GM12878 (cell line): ENCODE data around the gene CORO2B. TPM values are rescaled to one million over a fixed set of nuclear protein-coding genes. Genes with fewer than 3 reads are reported as not detected.

Experiments used
- ATAC-seq: fragments of 200-7000 bp; cut with Tn5 transposase; 3 replicates; pipeline ENCODE4 v1.9.1; 2020; ENCODE audit warnings: mild to moderate bottlenecking, moderate library complexity
- BruUV-seq: library from RNA; stranded (reverse); fragments of 400-500 nt; replicated peaks from 2 replicates; lab custom pipeline; 2021; lab: Mats Ljungman, UMichigan
- CTCF ChIA-PET: fragments of 300-600 bp; sonication (Branson Sonifier 250); formaldehyde crosslinking; extraction: SDS; loops from one replicate; lab custom pipeline; 2021; ENCODE audit warnings: inconsistent platforms; lab: Yijun Ruan, JAX
- POLR2A ChIA-PET: fragments of 350-600 bp; formaldehyde crosslinking; extraction: SDS; loops from one replicate; lab custom pipeline; 2021; ENCODE audit warnings: inconsistent platforms; lab: Charles Lee
- RAD21 ChIA-PET: fragments of 300-600 bp; sonication (Branson Sonifier 250); formaldehyde crosslinking; loops from one replicate; lab custom pipeline; 2023; ENCODE audit warnings: antibody characterized with exemption; ENCODE audit not compliant: unreplicated experiment; lab: Charles Lee
- SMC1A ChIA-PET: fragments of 300-600 bp; sonication (Branson Sonifier 250); formaldehyde crosslinking; loops from one replicate; lab custom pipeline; 2023; ENCODE audit not compliant: unreplicated experiment, uncharacterized antibody; lab: Charles Lee
- DNase-seq: peaks from one replicate; pipeline ENCODE4 v3.0.0-alpha.2; 2011; ENCODE audit warnings: low read depth, low spot score
- FAIRE-seq: peaks from 3 replicates; lab custom pipeline; 2011; peaks lifted over from hg19 to GRCh38; lab: Jason Lieb, UNC
- H2AFZ ChIP-seq: 2 replicates; pipeline ENCODE4 v1.6.0; 2011; ENCODE audit warnings: low read depth, low read length, control low read depth; ENCODE audit not compliant: control insufficient read depth
- H3K27ac ChIP-seq: 2 replicates; pipeline ENCODE4 v1.5.1; 2011; ENCODE audit warnings: control low read depth; ENCODE audit not compliant: control insufficient read depth, insufficient read depth
- H3K27me3 ChIP-seq, 2 experiments: replicated peaks in 1 of 2; 2 replicates each; pipeline versions ENCODE4 v1.6.0 to v1.6.1; 2011; ENCODE audit warnings: low read length in 1 of 2; ENCODE audit not compliant: control insufficient read depth in 2 of 2, insufficient read depth in 2 of 2
- H3K36me3 ChIP-seq, 2 experiments: 2 replicates each; pipeline ENCODE4 v1.5.1; 2011; ENCODE audit warnings: low read length in 1 of 2; ENCODE audit not compliant: control insufficient read depth in 2 of 2, insufficient read depth in 2 of 2
- H3K4me1 ChIP-seq: 2 replicates; pipeline ENCODE4 v1.6.1; 2011; ENCODE audit warnings: mild to moderate bottlenecking, low read length, moderate library complexity, mixed read lengths; ENCODE audit not compliant: control insufficient read depth, insufficient read depth
- H3K4me2 ChIP-seq: 2 replicates; pipeline ENCODE4 v1.6.0; 2011; ENCODE audit warnings: control low read depth; ENCODE audit not compliant: control insufficient read depth, insufficient read depth
- H3K4me3 ChIP-seq: fragments of 200-600 bp; sonication (generic); 2 replicates; pipeline ENCODE4 v1.5.1; 2016
- H3K79me2 ChIP-seq: 2 replicates; pipeline ENCODE4 v1.6.0; 2011; ENCODE audit warnings: low read length; ENCODE audit not compliant: control insufficient read depth, insufficient read depth
- H3K9ac ChIP-seq: 2 replicates; pipeline ENCODE4 v1.8.0; 2011; ENCODE audit warnings: low read length, control low read depth, mixed read lengths; ENCODE audit not compliant: control insufficient read depth, insufficient read depth
- H3K9me3 ChIP-seq: replicated peaks from 3 replicates; pipeline ENCODE4 v1.5.1; 2011; ENCODE audit warnings: mild to moderate bottlenecking, low read length; ENCODE audit not compliant: control insufficient read depth, insufficient read depth
- H4K20me1 ChIP-seq: 2 replicates; pipeline ENCODE4 v1.6.0; 2011; ENCODE audit not compliant: control insufficient read depth, insufficient read depth
- BMI1 ChIP-seq: fragments of 450-650 bp; IDR thresholded peaks from 2 replicates; pipeline ENCODE4 v1.6.1; 2016; ENCODE audit warnings: mild to moderate bottlenecking, moderate library complexity, borderline replicate concordance
- CHD1 ChIP-seq: IDR thresholded peaks from 2 replicates; pipeline ENCODE4 v1.6.1; 2012; ENCODE audit warnings: low read depth, low read length, improper control_type of control experiment
- JUNB ChIP-seq: IDR thresholded peaks from 2 replicates; pipeline ENCODE4 v1.6.1; 2016; ENCODE audit warnings: antibody characterized with exemption, mild to moderate bottlenecking
- RFX5 ChIP-seq: IDR thresholded peaks from 2 replicates; pipeline ENCODE4 v1.6.1; 2011; ENCODE audit warnings: low read depth, low read length, improper control_type of control experiment
- SREBF2 ChIP-seq: IDR thresholded peaks from 2 replicates; pipeline ENCODE4 v1.6.1; 2012; ENCODE audit warnings: mild to moderate bottlenecking, low read length
- STAT3 ChIP-seq: IDR thresholded peaks from 2 replicates; pipeline ENCODE4 v1.6.1; 2011; ENCODE audit warnings: low read depth, low read length, improper control_type of control experiment
- TAF1 ChIP-seq: IDR thresholded peaks from 2 replicates; pipeline ENCODE4 v1.6.1; 2011; ENCODE audit warnings: mild to moderate bottlenecking, low read depth, low read length, borderline replicate concordance
- ZNF274 ChIP-seq: IDR thresholded peaks from one replicate; pipeline ENCODE4 v1.8.0; 2011; ENCODE audit not compliant: insufficient read length, insufficient read depth
- WGBS: methylation state at CpG from one replicate; pipeline ENCODE4 v1.1.6; 2016; ENCODE audit warnings: low lambda C conversion rate; ENCODE audit not compliant: insufficient replicate concordance, insufficient coverage; ENCODE audit errors: missing lambda C conversion rate; 5-methylcytosine and 5-hydroxymethylcytosine counted together
- in situ Hi-C: fragments of 300-500 bp; cut with MboI; formaldehyde crosslinking; loops from 9 replicates; pipeline ENCODE4 v1.14.3; 2018; ENCODE audit warnings: mixed read lengths
- intact Hi-C: fragments of 100-400 bp; cut with micrococcal nuclease; formaldehyde crosslinking; loops from one replicate; pipeline ENCODE4 v1.14.2; 2022; ENCODE audit not compliant: unreplicated experiment
- polyA plus RNA-seq, 11 experiments: library from polyadenylated mRNA; depleted of rRNA in 4 of 11; unstranded in 6 of 11; stranded (reverse) in 5 of 11; fragments of >200 nt; fragmentation: Nextera tagmentation in 4 of 11; fragmentation: Illumina TruSeq in 1 of 11; extraction: Ambion mirVana in 4 of 11; extraction: Trizol in 1 of 11; gene quantifications; 1 replicate in 1 of 11; 2 replicates in 10 of 11; pipeline versions ENCODE4 v1.2.1 to v1.2.3, GENCODE V29; 2011 to 2016; ENCODE audit warnings: inconsistent platforms in 2 of 11, missing spikeins in 2 of 11, low read depth in 1 of 11
- total RNA-seq, 4 experiments: library from RNA; depleted of rRNA in 3 of 4; stranded (reverse); fragments of >200 nt in 3 of 4; fragmentation: Illumina TruSeq in 1 of 4; extraction: Trizol in 1 of 4; gene quantifications; 2 replicates each; pipeline versions ENCODE4 v1.2.1 to v1.2.3, GENCODE V29; 2013 to 2021
- TF ChIP-seq, protein P1 (sequence below): IDR thresholded peaks from 2 replicates; pipeline ENCODE4 v1.6.1; 2011; ENCODE audit warnings: low read depth, mild to moderate bottlenecking, low read length, moderate library complexity, borderline replicate concordance; ENCODE audit errors: extremely low read depth
- TF ChIP-seq, protein P2 (sequence below): IDR thresholded peaks from 2 replicates; pipeline ENCODE4 v1.6.1; 2011; ENCODE audit warnings: borderline replicate concordance, low read depth, mild to moderate bottlenecking, moderate library complexity, low read length; ENCODE audit not compliant: insufficient read depth, poor library complexity, severe bottlenecking
- TF ChIP-seq, protein P3 (sequence below): IDR thresholded peaks from 2 replicates; pipeline ENCODE4 v1.6.1; 2012; ENCODE audit warnings: low read depth, low read length, improper control_type of control experiment

Gene CORO2B
- total and polyA plus RNA-seq, 10 of the 15 experiments (the other 5 are each of a cell fraction or from before 2014, with no cell fraction given), result 0.05 to 0.73 (median 0.13) TPM; not detected in 4

DNA sequence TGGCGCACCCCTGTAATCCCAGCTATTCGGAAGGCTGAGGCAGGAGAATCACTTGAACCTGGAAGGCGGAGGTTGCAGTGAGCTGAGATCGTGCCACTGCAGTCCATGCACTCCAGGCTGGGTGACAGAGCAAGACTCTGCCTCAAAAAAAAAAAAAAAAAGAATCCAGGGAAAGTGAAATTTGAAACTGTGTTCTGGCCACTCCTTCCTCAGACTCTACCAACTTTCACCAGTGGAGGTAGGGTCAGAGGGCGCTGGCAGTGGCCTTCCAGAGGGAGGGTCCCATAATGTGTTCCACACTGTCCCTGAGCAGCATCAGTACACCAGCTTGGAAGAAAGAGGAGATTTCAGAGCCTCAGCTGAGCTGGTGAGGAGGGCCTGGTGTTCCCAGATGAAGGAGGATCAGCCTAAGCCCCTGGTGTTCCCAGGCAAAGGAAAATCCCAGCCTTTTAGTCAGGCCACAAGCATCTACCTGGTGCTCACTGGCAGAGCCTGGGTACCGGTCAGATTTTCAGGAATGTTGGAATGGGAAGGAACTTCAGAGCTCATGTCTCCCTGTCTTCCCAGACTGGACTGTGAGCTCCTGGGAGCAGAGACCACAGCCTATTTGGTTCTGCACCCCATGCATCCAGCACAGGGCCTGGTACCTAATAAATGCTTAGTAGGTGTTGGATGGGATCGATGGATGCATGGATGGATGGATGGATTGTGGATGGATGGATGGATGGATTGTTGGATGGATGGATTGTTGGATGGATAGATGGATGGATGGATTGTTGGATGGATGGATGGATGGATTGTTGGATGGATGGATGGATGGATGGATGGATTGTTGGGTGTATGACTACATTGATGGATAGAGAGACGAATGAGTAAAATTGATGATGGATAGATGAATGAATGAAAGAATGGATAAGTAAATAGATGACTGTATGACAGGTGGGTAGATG, 117.9 kb downstream of the CORO2B start (continued):
- TF ChIP-seq, protein P1, sequence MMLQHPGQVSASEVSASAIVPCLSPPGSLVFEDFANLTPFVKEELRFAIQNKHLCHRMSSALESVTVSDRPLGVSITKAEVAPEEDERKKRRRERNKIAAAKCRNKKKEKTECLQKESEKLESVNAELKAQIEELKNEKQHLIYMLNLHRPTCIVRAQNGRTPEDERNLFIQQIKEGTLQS, result no peak
- TF ChIP-seq SREBF2, result no peak
- TF ChIP-seq JUNB, result no peak

DNA sequence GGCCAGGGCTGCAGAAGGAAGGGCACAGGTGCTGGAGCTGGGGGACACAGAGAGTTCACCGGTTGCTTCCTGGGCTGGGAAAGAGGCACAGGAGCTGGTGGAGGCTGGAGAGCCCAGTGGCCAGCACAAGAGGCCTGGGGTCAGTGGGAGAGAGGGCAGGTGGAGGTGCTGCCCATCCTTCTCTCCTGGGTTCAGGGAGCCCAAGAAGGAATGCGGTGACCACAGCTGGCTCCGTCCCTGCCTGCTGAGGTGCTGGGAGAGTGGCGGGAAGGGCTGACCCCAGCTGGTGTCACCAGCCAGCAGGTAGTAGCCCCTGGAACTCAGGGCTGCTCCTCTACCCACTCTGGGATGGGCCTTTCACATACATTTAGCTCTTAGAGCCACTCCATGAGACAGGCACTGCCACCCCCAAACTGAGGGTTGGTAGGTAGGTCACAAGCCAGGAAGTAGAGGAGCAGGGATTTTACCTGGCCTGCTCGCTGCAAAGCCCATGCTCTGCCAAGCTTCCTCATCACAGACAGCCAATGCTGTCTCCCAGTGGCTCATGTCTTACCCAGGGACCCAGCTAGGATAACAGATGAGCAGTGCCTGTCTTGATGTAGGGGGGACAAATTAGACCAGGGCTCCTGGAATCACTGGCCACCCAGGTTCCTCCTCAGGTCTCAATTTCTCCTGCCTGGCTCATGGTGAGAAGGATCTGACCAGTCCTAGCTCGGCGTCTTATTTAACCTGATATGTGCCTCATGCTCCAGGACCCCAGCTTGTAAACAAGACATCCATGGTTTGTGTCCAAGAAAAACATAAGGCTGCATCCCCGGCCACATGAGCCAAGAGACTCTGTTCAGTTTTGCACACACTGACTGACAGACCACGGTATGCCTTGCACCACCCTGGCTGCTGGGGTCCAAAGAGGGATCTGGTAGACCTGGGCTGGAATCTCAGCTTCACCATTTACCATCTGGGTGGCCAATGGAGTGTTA, 119.2 kb downstream of the CORO2B start:
- TF ChIP-seq, protein P2, sequence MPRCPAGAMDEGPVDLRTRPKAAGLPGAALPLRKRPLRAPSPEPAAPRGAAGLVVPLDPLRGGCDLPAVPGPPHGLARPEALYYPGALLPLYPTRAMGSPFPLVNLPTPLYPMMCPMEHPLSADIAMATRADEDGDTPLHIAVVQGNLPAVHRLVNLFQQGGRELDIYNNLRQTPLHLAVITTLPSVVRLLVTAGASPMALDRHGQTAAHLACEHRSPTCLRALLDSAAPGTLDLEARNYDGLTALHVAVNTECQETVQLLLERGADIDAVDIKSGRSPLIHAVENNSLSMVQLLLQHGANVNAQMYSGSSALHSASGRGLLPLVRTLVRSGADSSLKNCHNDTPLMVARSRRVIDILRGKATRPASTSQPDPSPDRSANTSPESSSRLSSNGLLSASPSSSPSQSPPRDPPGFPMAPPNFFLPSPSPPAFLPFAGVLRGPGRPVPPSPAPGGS, result no peak
- TF ChIP-seq BMI1 (no peak), STAT3 (no peak), RFX5 (no peak), ZNF274 (no peak), CHD1 (no peak), SREBF2 (no peak), TAF1 (no peak)
- TF ChIP-seq, protein P3, sequence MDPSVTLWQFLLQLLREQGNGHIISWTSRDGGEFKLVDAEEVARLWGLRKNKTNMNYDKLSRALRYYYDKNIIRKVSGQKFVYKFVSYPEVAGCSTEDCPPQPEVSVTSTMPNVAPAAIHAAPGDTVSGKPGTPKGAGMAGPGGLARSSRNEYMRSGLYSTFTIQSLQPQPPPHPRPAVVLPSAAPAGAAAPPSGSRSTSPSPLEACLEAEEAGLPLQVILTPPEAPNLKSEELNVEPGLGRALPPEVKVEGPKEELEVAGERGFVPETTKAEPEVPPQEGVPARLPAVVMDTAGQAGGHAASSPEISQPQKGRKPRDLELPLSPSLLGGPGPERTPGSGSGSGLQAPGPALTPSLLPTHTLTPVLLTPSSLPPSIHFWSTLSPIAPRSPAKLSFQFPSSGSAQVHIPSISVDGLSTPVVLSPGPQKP, result no peak
- no peaks in the 10 kb centered on the region for H3K36me3 ChIP-seq
- no peak overlapping the region for H3K9ac ChIP-seq
- no peak overlapping the region for H3K4me3 ChIP-seq
- ChIA-PET CTCF (interaction anchor here (0.8 kb wide), 1 partner anchor 143 kb away, joined by 3 read pairs; no protein-coding TSS in a partner anchor), SMC1A (no interaction called here), RAD21 (no interaction called here), POLR2A (no interaction called here)
- intact Hi-C loops (no loop called here), in situ Hi-C loops (no loop called here)
- no peak overlapping the region for H3K4me2 ChIP-seq
- H3K27ac ChIP-seq, result no peak overlapping the region
- DNase-seq (no peak), FAIRE-seq (no peak), ATAC-seq (no peak)
- no peaks in the 10 kb centered on the region for H4K20me1 ChIP-seq
- no peak overlapping the region for H2AFZ ChIP-seq
- no TSS peak for BruUV-seq
- no peaks in the 10 kb centered on the region for H3K79me2 ChIP-seq
- H3K27me3 ChIP-seq, result no peaks in the 10 kb centered on the region; a peak in 2 of 4 replicates
- no peaks in the 10 kb centered on the region for H3K4me1 ChIP-seq
- no peaks in the 10 kb centered on the region for H3K9me3 ChIP-seq
- 38% methylated on average over 9 of the region's 9 CpGs for WGBS
